GM23248 (cell line): ENCODE results near the gene RASEF.

ENCODE experiments used
- EZH2 ChIP-seq: fragments of 200-600 bp; sonication (generic); IDR thresholded peaks from 2 replicates; pipeline ENCODE4 v1.6.1; 2018; ENCODE audit warnings: antibody characterized with exemption, mild to moderate bottlenecking; ENCODE audit not compliant: insufficient read depth, poor library complexity, severe bottlenecking
- EZH2phosphoT487 ChIP-seq: fragments of 200-600 bp; sonication (generic); IDR thresholded peaks from 2 replicates; pipeline ENCODE4 v1.6.1; 2018; ENCODE audit warnings: antibody characterized with exemption, moderate library complexity, mild to moderate bottlenecking, low read depth; ENCODE audit not compliant: insufficient read depth

DNA sequence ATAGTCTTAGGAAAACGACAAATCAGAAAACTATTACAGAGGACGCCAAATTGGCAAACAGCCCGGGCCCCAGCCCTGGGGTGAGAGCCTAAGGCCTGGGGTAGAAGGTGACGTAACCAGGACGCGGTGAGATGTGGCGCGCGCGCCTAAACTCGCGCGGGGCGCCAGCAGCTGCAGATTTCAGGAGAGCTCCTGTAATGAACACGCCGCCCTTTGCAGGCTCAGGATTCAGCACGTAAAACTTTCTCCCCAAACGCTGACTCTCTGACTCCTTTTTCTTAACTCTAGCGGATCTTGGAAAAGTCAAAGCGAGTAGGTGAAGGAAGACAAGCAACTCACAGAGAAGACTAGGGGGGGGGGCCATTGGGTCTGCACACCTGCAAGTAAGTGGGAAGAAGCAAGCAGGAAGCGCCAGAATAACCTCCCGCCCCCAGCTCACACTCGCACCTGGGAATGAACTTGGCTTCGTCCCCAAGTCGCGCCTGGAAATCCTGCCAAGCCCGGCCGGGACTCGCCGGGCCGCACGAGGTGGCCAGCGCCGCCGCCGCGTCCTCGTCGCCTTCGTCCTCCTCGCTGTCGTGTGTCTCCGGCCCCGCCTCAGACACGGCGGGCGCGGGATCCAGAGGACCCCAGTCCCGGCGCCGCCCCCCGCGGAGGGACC lies 822 bp downstream of the RASEF start:
- no peak for TF ChIP-seq EZH2
- no peak for TF ChIP-seq EZH2phosphoT487
